Activated CD4-positive, alpha-beta T cell treated with anti-CD3 and anti-CD28 coated beads, Interleukin-2, amount 50 U/mL, for 24 hours (primary cell): Measurements from ENCODE around the gene RPL18A.

Source experiments
- DNase-seq, 2 donors: peaks; one replicate each; pipeline ENCODE4 v3.0.0-alpha.2; 2020; ENCODE audit warnings: low read depth in 1 of 2, low spot score in 1 of 2

RPL18A gene

GRCh38 chr19:17841810-17842662 lies 17.7 kb upstream of the RPL18A start:
- DNase-seq, result peak in 1 of 2 donors; percentile 66

GRCh38 chr19:17842663-17843291 lies 16.9 kb upstream of the RPL18A start:
- no peak for DNase-seq

GRCh38 chr19:17843292-17843827 lies 16.4 kb upstream of the RPL18A start:
- no peak for DNase-seq

- DNase-seq, result no peak
These were observed 15.7 kb upstream of the RPL18A start for GRCh38 chr19:17843908-17844490.

GRCh38 chr19:17846146-17846545 lies 13.6 kb upstream of the RPL18A start:
- DNase-seq, result no peak

GRCh38 chr19:17847538-17848366 lies 12.0 kb upstream of the RPL18A start, which contains the start of gene JAK3:
Gene JAK3 (minus strand): TSS chr19:17847982. CDS start chr19:17844417, 3,565 bp downstream.
- peak; percentile 83 to 85 for DNase-seq

- no peak for DNase-seq
These were observed 11.0 kb upstream of the RPL18A start for GRCh38 chr19:17848595-17849292.

GRCh38 chr19:17854061-17854460 lies 5.6 kb upstream of the RPL18A start:
- DNase-seq, result no peak

GRCh38 chr19:17855280-17856152 lies 4.2 kb upstream of the RPL18A start:
- peak; percentile 91 to 96 for DNase-seq

GRCh38 chr19:17860331-17860992 lies 752 bp downstream of the RPL18A start:
- no peak for DNase-seq

- no peak for DNase-seq
These were observed 1.3 kb downstream of the RPL18A start for GRCh38 chr19:17860993-17861360.

- no peak for DNase-seq
These were observed 2.1 kb downstream of the RPL18A start for GRCh38 chr19:17861542-17862402.

- no peak for DNase-seq
These were observed 3.2 kb downstream of the RPL18A start for GRCh38 chr19:17862711-17863519.

- no peak for DNase-seq
These were observed 3.9 kb downstream of the RPL18A start for GRCh38 chr19:17863520-17864182.

GRCh38 chr19:17865364-17866311 lies 5.9 kb downstream of the RPL18A start:
- no peak for DNase-seq
